Endothelial cell of umbilical vein (primary cell): ENCODE results near the gene FMN1. TPM values are rescaled to one million over a fixed set of nuclear protein-coding genes. Genes with fewer than 3 reads are reported as not detected.

Source experiments
- BruUV-seq: library from RNA; stranded (reverse); fragments of 400-500 nt; replicated peaks from 2 replicates; lab custom pipeline; 2021; lab: Mats Ljungman, UMichigan
- CTCF ChIA-PET: fragments of 300-600, 350-600 bp; sonication (Branson Sonifier 250); formaldehyde crosslinking; loops from one replicate; lab custom pipeline; 2021; ENCODE audit warnings: antibody characterized with exemption, inconsistent platforms; lab: Charles Lee
- POLR2A ChIA-PET: fragments of 300-600, 350-600 bp; sonication (Branson Sonifier 250); formaldehyde crosslinking; loops from one replicate; lab custom pipeline; 2021; ENCODE audit warnings: antibody characterized with exemption, inconsistent platforms; lab: Charles Lee
- DNase-seq: peaks from one replicate; pipeline ENCODE4 v3.0.0-alpha.2; 2011; ENCODE audit warnings: low read depth, low spot score
- FAIRE-seq: peaks from 2 replicates; lab custom pipeline; 2011; peaks lifted over from hg19 to GRCh38; lab: Jason Lieb, UNC
- H2AFZ ChIP-seq: 2 replicates; pipeline ENCODE4 v1.6.0; 2012; ENCODE audit warnings: low read depth, low read length, control low read depth, inconsistent platforms
- H3K27ac ChIP-seq: 2 replicates; pipeline ENCODE4 v1.5.1; 2011; ENCODE audit warnings: low read depth, mild to moderate bottlenecking, control low read depth, low read length, moderate library complexity; ENCODE audit not compliant: insufficient read depth
- H3K27me3 ChIP-seq, 2 experiments: 2 replicates each; pipeline versions ENCODE4 v1.6.0 to v1.6.1; 2011; ENCODE audit warnings: low read length in 2 of 2, mixed read lengths in 1 of 2; ENCODE audit not compliant: control insufficient read depth in 2 of 2, insufficient read depth in 2 of 2
- H3K36me3 ChIP-seq, 2 experiments: 2 replicates in 1 of 2; 3 replicates in 1 of 2; pipeline ENCODE4 v1.5.1; 2011; ENCODE audit warnings: low read length in 2 of 2, mild to moderate bottlenecking in 1 of 2, moderate library complexity in 1 of 2; ENCODE audit not compliant: control insufficient read depth in 2 of 2, insufficient read depth in 2 of 2; ENCODE audit errors: extremely low read depth in 1 of 2
- H3K4me1 ChIP-seq: 3 replicates; pipeline ENCODE4 v1.5.1; 2011; ENCODE audit warnings: mild to moderate bottlenecking, low read length; ENCODE audit not compliant: control insufficient read depth, insufficient read depth; ENCODE audit errors: extremely low read depth
- H3K4me2 ChIP-seq: 2 replicates; pipeline ENCODE4 v1.6.1; 2011; ENCODE audit warnings: low read length, control low read depth, mixed read lengths; ENCODE audit not compliant: insufficient read depth
- H3K4me3 ChIP-seq, 3 experiments: fragments of 200-600 bp in 1 of 3; sonication (generic), shearing (Covaris generic) in 1 of 3; replicated peaks in 1 of 3; 2 replicates each; pipeline ENCODE4 v1.5.1; 2011 to 2016; ENCODE audit warnings: control low read depth in 3 of 3, low read length in 3 of 3, mild to moderate bottlenecking in 2 of 3, inconsistent platforms in 1 of 3, low read depth in 1 of 3, moderate library complexity in 1 of 3; ENCODE audit not compliant: insufficient read depth in 1 of 3
- H3K79me2 ChIP-seq: 2 replicates; pipeline ENCODE4 v1.6.0; 2012; ENCODE audit warnings: low read length, inconsistent platforms; ENCODE audit not compliant: control insufficient read depth, insufficient read depth
- H3K9ac ChIP-seq: replicated peaks from 2 replicates; pipeline ENCODE3; 2011; ENCODE audit warnings: low read length, control low read depth; ENCODE audit not compliant: insufficient read depth; ENCODE audit errors: extremely low read depth
- H3K9me1 ChIP-seq: replicated peaks from 3 replicates; pipeline ENCODE4 v1.6.0; 2011; ENCODE audit warnings: mild to moderate bottlenecking, low read length; ENCODE audit not compliant: control insufficient read depth, insufficient read depth; ENCODE audit errors: extremely low read depth
- H3K9me3 ChIP-seq: replicated peaks from 2 replicates; pipeline ENCODE4 v1.5.1; 2012; ENCODE audit warnings: low read length, inconsistent platforms; ENCODE audit not compliant: control insufficient read depth, insufficient read depth
- H4K20me1 ChIP-seq: replicated peaks from 2 replicates; pipeline ENCODE3; 2011; ENCODE audit warnings: mild to moderate bottlenecking, low read length; ENCODE audit not compliant: control insufficient read depth, insufficient read depth; ENCODE audit errors: extremely low read depth
- EZH2 ChIP-seq: IDR thresholded peaks from 2 replicates; pipeline ENCODE4 v1.6.1; 2012; ENCODE audit warnings: borderline replicate concordance, low read depth, mild to moderate bottlenecking, moderate library complexity, low read length, inconsistent platforms; ENCODE audit not compliant: severe bottlenecking
- FOS ChIP-seq: IDR thresholded peaks from 2 replicates; pipeline ENCODE4 v1.6.1; 2011; ENCODE audit warnings: mild to moderate bottlenecking, low read length, moderate library complexity, borderline replicate concordance; ENCODE audit not compliant: insufficient read depth
- GATA2 ChIP-seq: IDR thresholded peaks from 2 replicates; pipeline ENCODE4 v1.7.0; 2011; ENCODE audit warnings: low read depth, mild to moderate bottlenecking, moderate library complexity, mixed read lengths, low read length; ENCODE audit not compliant: insufficient read length, insufficient read depth
- JUN ChIP-seq: IDR thresholded peaks from 2 replicates; pipeline ENCODE4 v1.6.1; 2011; ENCODE audit warnings: borderline replicate concordance, low read depth; ENCODE audit not compliant: insufficient read length, insufficient read depth
- MYC ChIP-seq: IDR thresholded peaks from one replicate; pipeline ENCODE4 v1.6.1; 2011; ENCODE audit warnings: mild to moderate bottlenecking, low read depth, low read length
- POLR2A ChIP-seq: IDR thresholded peaks from 2 replicates; pipeline ENCODE4 v1.6.1; 2012; ENCODE audit warnings: low read depth, mild to moderate bottlenecking, control low read depth, low read length
- POLR2AphosphoS5 ChIP-seq: IDR thresholded peaks from 2 replicates; pipeline ENCODE4 v1.6.1; 2012; ENCODE audit warnings: low read depth, mild to moderate bottlenecking, control low read depth, low read length, moderate library complexity; ENCODE audit not compliant: insufficient read depth
- dilution Hi-C: fragments of 300-500 bp; cut with MboI; formaldehyde crosslinking; loops from one replicate; pipeline ENCODE4 v1.15.0; 2019; ENCODE audit warnings: low sequenced_read_pairs; ENCODE audit not compliant: extremely low pct_ligation_motif_present
- intact Hi-C: fragments of 100-400 bp; cut with micrococcal nuclease; formaldehyde crosslinking; loops from one replicate; pipeline ENCODE4 v1.10.0; 2022
- polyA plus RNA-seq, 4 experiments: library from polyadenylated mRNA; depleted of rRNA in 3 of 4; stranded (reverse) in 3 of 4; unstranded in 1 of 4; fragments of >200 nt; gene quantifications; 2 replicates each; pipeline versions ENCODE4 v1.2.1 to v1.2.3, GENCODE V29; 2011 to 2012; ENCODE audit warnings: missing spikeins in 1 of 4
- total RNA-seq: library from RNA; stranded (reverse); gene quantifications from 2 replicates; pipeline ENCODE4 v1.2.3, GENCODE V29; 2021
- TF ChIP-seq, protein P1 (sequence below): IDR thresholded peaks from 2 replicates; pipeline ENCODE4 v1.6.1; 2011; ENCODE audit not compliant: insufficient read depth, insufficient read length
- TF ChIP-seq, protein P2 (sequence below), 2 donors: IDR thresholded peaks; 1 replicate in 1 of 2; 2 replicates in 1 of 2; pipeline ENCODE4 v1.5.1; 2011; ENCODE audit warnings: low read length in 2 of 2, mild to moderate bottlenecking in 2 of 2, moderate library complexity in 2 of 2, control low read depth in 1 of 2, inconsistent platforms in 1 of 2, low read depth in 1 of 2; ENCODE audit not compliant: insufficient read depth in 1 of 2; ENCODE audit errors: extremely low read depth in 1 of 2

Gene FMN1
- total and polyA plus RNA-seq, 2 donors (not counting 3 experiments of a cell fraction or from before 2014, with no cell fraction given) = 0.01 to 0.29 TPM

DNA sequence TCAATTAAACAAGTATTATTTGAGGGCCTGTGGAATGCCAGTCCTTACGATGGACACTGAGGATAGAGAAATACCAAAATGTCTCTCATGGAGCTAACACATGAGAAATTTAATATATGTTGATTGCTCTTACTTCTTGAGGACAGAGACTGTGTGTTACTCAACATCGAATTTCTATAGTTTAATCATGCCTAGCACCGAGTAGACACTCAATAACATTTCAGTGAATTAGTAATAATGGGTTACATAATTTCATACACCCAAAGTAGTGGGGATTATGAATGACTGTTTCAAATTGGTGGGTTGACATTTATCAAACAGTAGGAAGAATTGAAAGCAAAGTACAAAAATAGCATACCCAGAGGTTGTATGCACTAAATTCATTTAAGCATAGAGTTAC, 11.2 kb downstream of the FMN1 start:
- dilution Hi-C loops = no loop called here
- H3K4me2 ChIP-seq = no peak overlapping the region
- peaks cover 0 to 3% of the 10 kb centered on the region in 2 experiments for H3K27me3 ChIP-seq
- H3K4me3 ChIP-seq = no peak overlapping the region
- no peak for DNase-seq
- no peak for FAIRE-seq
- no TSS peak for BruUV-seq
- no peaks in the 10 kb centered on the region for H3K4me1 ChIP-seq
- no peaks in the 10 kb centered on the region for H3K9me1 ChIP-seq
- no peak overlapping the region for H2AFZ ChIP-seq
- no peaks in the 10 kb centered on the region for H3K79me2 ChIP-seq
- H3K9me3 ChIP-seq = no peaks in the 10 kb centered on the region
- no peak overlapping the region for H3K9ac ChIP-seq
- no peaks in the 10 kb centered on the region for H3K36me3 ChIP-seq
- H4K20me1 ChIP-seq = no peaks in the 10 kb centered on the region
- TF ChIP-seq, protein P1, sequence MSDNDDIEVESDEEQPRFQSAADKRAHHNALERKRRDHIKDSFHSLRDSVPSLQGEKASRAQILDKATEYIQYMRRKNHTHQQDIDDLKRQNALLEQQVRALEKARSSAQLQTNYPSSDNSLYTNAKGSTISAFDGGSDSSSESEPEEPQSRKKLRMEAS = no peak
- TF ChIP-seq EZH2 = no peak
- TF ChIP-seq, protein P2, sequence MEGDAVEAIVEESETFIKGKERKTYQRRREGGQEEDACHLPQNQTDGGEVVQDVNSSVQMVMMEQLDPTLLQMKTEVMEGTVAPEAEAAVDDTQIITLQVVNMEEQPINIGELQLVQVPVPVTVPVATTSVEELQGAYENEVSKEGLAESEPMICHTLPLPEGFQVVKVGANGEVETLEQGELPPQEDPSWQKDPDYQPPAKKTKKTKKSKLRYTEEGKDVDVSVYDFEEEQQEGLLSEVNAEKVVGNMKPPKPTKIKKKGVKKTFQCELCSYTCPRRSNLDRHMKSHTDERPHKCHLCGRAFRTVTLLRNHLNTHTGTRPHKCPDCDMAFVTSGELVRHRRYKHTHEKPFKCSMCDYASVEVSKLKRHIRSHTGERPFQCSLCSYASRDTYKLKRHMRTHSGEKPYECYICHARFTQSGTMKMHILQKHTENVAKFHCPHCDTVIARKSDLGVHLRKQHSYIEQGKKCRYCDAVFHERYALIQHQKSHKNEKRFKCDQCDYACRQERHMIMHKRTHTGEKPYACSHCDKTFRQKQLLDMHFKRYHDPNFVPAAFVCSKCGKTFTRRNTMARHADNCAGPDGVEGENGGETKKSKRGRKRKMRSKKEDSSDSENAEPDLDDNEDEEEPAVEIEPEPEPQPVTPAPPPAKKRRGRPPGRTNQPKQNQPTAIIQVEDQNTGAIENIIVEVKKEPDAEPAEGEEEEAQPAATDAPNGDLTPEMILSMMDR (IDR thresholded peaks at IDR 0.05; ENCODE audit: extremely low read depth in 1 of 2, insufficient read depth in 1 of 2, low read depth in 1 of 2, low read length in 2 of 2) = no peak
- CTCF ChIA-PET = no interaction called here
- POLR2A ChIA-PET = no interaction called here
- intact Hi-C loops = no loop called here
- H3K27ac ChIP-seq = no peak overlapping the region

DNA sequence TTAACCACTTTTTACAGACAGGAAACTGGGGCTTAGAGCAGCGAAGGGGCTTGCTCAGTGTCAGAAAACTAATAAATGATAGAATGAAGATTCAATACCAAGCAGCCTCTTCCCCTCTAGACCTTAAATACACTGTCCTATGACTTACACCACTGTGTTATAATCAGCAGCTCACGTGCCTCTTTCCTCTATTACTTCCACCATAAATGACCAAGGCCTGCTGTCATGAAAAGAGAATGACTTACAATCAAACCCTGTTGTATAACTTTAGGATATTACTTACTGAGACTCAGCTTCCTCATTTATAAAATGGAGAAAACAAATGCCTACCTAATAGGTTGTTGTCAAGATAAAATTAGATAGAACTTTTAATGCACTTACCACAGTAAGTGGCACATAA, 11.6 kb downstream of the FMN1 start:
- no peak for DNase-seq
- H2AFZ ChIP-seq = no peak overlapping the region
- no peaks in the 10 kb centered on the region for H3K9me3 ChIP-seq
- no peak for FAIRE-seq
- no peaks in the 10 kb centered on the region for H3K79me2 ChIP-seq
- TF ChIP-seq MYC = no peak
- TF ChIP-seq GATA2 = no peak
- TF ChIP-seq, protein P2 (IDR thresholded peaks at IDR 0.05; ENCODE audit: extremely low read depth in 1 of 2, insufficient read depth in 1 of 2, low read depth in 1 of 2, low read length in 2 of 2) = no peak
- no peak for TF ChIP-seq POLR2A
- no peak for TF ChIP-seq JUN
- TF ChIP-seq, protein P1 = no peak
- TF ChIP-seq POLR2AphosphoS5 = no peak
- no peak for TF ChIP-seq EZH2
- no peak for TF ChIP-seq FOS
- CTCF ChIA-PET = no interaction called here
- H3K36me3 ChIP-seq = no peaks in the 10 kb centered on the region
- H3K4me1 ChIP-seq = no peaks in the 10 kb centered on the region
- intact Hi-C loops (no loop called here), dilution Hi-C loops (no loop called here)
- no peak overlapping the region for H3K4me3 ChIP-seq
- H3K9ac ChIP-seq = no peak overlapping the region
- H3K27me3 ChIP-seq = peaks cover 0 to 3% of the 10 kb centered on the region in 2 experiments
- BruUV-seq = no TSS peak
- no peak overlapping the region for H3K27ac ChIP-seq
- H3K9me1 ChIP-seq = no peaks in the 10 kb centered on the region
- no peaks in the 10 kb centered on the region for H4K20me1 ChIP-seq
- H3K4me2 ChIP-seq = no peak overlapping the region
- POLR2A ChIA-PET = no interaction called here
